IPS DF 6.9 (cell line): ENCODE data around the gene CERS1.

ENCODE experiments used
- DNase-seq: peaks from one replicate; pipeline ENCODE4 v3.0.0-alpha.2; 2013; ENCODE audit warnings: low read depth, low spot score
- H3K27ac ChIP-seq: one replicate; pipeline ENCODE4 v1.5.1; 2013; ENCODE audit warnings: low read length, control low read depth
- H3K27me3 ChIP-seq: 2 replicates; pipeline ENCODE4 v1.6.1; 2013; ENCODE audit warnings: mild to moderate bottlenecking, low read length; ENCODE audit not compliant: control insufficient read depth, insufficient read depth
- H3K36me3 ChIP-seq: 2 replicates; pipeline ENCODE4 v1.6.1; 2013; ENCODE audit warnings: low read length; ENCODE audit not compliant: control insufficient read depth, insufficient read depth
- H3K4me1 ChIP-seq: 2 replicates; pipeline ENCODE4 v1.6.1; 2013; ENCODE audit warnings: low read length; ENCODE audit not compliant: control insufficient read depth, insufficient read depth
- H3K4me3 ChIP-seq: 2 replicates; pipeline ENCODE4 v1.5.1; 2013; ENCODE audit warnings: mild to moderate bottlenecking, low read length
- H3K9me3 ChIP-seq: 2 replicates; pipeline ENCODE4 v1.6.1; 2013; ENCODE audit warnings: low read length, inconsistent platforms; ENCODE audit not compliant: control insufficient read depth, insufficient read depth
- WGBS: extraction: QIAGEN DNeasy Blood & Tissue Kit; methylation state at CpG from one replicate; pipeline ENCODE4 v1.1.7; 2013; ENCODE audit warnings: mixed read lengths, missing lambda C conversion rate; ENCODE audit not compliant: insufficient read length, insufficient coverage; 5-methylcytosine and 5-hydroxymethylcytosine counted together

The CERS1 gene

GRCh38 chr19:18883526-18884304 is 12.2 kb downstream of the CERS1 start:
- Histone ChIP-seq H3K36me3 (peaks cover 6% of the 10 kb centered on the region), H3K9me3 (no peaks in the 10 kb centered on the region), H3K4me3 (no peak overlapping the region), H3K27me3 (no peaks in the 10 kb centered on the region), H3K4me1 (no peaks in the 10 kb centered on the region), H3K27ac (no peak overlapping the region)
- DNase-seq = no peak
- no CpG with 5 or more reads among the region's 30 CpGs for WGBS

GRCh38 chr19:18881491-18881890 is 14.5 kb downstream of the CERS1 start:
- no peak overlapping the region for H3K27ac ChIP-seq
- WGBS = no CpG with 5 or more reads among the region's 7 CpGs
- H3K4me3 ChIP-seq = no peak overlapping the region
- no peak for DNase-seq
- H3K27me3 ChIP-seq = no peaks in the 10 kb centered on the region
- H3K36me3 ChIP-seq = peaks cover 5% of the 10 kb centered on the region
- H3K9me3 ChIP-seq = no peaks in the 10 kb centered on the region
- H3K4me1 ChIP-seq = no peaks in the 10 kb centered on the region

GRCh38 chr19:18879579-18880373 is 16.2 kb downstream of the CERS1 start:
- H3K36me3 ChIP-seq = peaks cover 5% of the 10 kb centered on the region
- H3K4me3 ChIP-seq = no peak overlapping the region
- no CpG with 5 or more reads among the region's 13 CpGs for WGBS
- no peak for DNase-seq
- H3K9me3 ChIP-seq = no peaks in the 10 kb centered on the region
- H3K27ac ChIP-seq = no peak overlapping the region
- H3K4me1 ChIP-seq = no peaks in the 10 kb centered on the region
- no peaks in the 10 kb centered on the region for H3K27me3 ChIP-seq

- Histone ChIP-seq H3K27ac (no peak overlapping the region), H3K36me3 (peaks cover 5% of the 10 kb centered on the region), H3K4me3 (no peak overlapping the region), H3K4me1 (no peaks in the 10 kb centered on the region), H3K9me3 (no peaks in the 10 kb centered on the region), H3K27me3 (no peaks in the 10 kb centered on the region)
- DNase-seq = no peak
- no CpG with 5 or more reads among the region's 34 CpGs for WGBS
Measured at GRCh38 chr19:18878858-18879578, 16.9 kb downstream of the CERS1 start.

GRCh38 chr19:18878058-18878797 is 17.7 kb downstream of the CERS1 start:
- Histone ChIP-seq H3K4me1 (no peaks in the 10 kb centered on the region), H3K4me3 (no peak overlapping the region), H3K27me3 (no peaks in the 10 kb centered on the region), H3K36me3 (peaks cover 5% of the 10 kb centered on the region), H3K27ac (no peak overlapping the region), H3K9me3 (no peaks in the 10 kb centered on the region)
- WGBS = no CpG with 5 or more reads among the region's 25 CpGs
- DNase-seq = no peak

GRCh38 chr19:18876865-18877264 is 19.1 kb downstream of the CERS1 start:
- no CpG with 5 or more reads among the region's 7 CpGs for WGBS
- Histone ChIP-seq H3K9me3 (no peaks in the 10 kb centered on the region), H3K27ac (no peak overlapping the region), H3K27me3 (no peaks in the 10 kb centered on the region), H3K4me1 (no peaks in the 10 kb centered on the region), H3K4me3 (no peak overlapping the region), H3K36me3 (peaks cover 5% of the 10 kb centered on the region)
- DNase-seq = no peak

GRCh38 chr19:18875726-18876125 is 20.2 kb downstream of the CERS1 start:
- H3K4me1 ChIP-seq = 0 out of 2 replicates have a peak, but pooled peaks cover 1% of the 10 kb centered on the region
- no peak for DNase-seq
- no CpG with 5 or more reads among the region's 5 CpGs for WGBS
- no peaks in the 10 kb centered on the region for H3K9me3 ChIP-seq
- no peak overlapping the region for H3K4me3 ChIP-seq
- H3K36me3 ChIP-seq = peaks cover 5% of the 10 kb centered on the region
- H3K27me3 ChIP-seq = no peaks in the 10 kb centered on the region
- no peak overlapping the region for H3K27ac ChIP-seq

GRCh38 chr19:18871543-18871942 is 24.4 kb downstream of the CERS1 start:
- H3K36me3 ChIP-seq = peaks cover 7% of the 10 kb centered on the region
- 0 out of 2 replicates have a peak, but pooled peaks cover 3% of the 10 kb centered on the region for H3K4me1 ChIP-seq
- no peak for DNase-seq
- H3K9me3 ChIP-seq = no peaks in the 10 kb centered on the region
- no peaks in the 10 kb centered on the region for H3K27me3 ChIP-seq
- no peak overlapping the region for H3K27ac ChIP-seq
- no CpG with 5 or more reads among the region's 7 CpGs for WGBS
- H3K4me3 ChIP-seq = no peak overlapping the region

- Histone ChIP-seq H3K36me3 (peaks cover 12% of the 10 kb centered on the region), H3K4me1 (0 out of 2 replicates have a peak, but pooled peaks cover 3% of the 10 kb centered on the region), H3K9me3 (no peaks in the 10 kb centered on the region), H3K4me3 (0 out of 2 replicates have a peak overlapping the region, but pooled peaks have one; percentile 1), H3K27me3 (no peaks in the 10 kb centered on the region), H3K27ac (no peak overlapping the region)
- no peak for DNase-seq
- WGBS = no CpG with 5 or more reads among the region's 25 CpGs
Measured at GRCh38 chr19:18870531-18871172, 25.3 kb downstream of the CERS1 start.
